ENCODE data around the gene CARD19.

CARD19 gene

DNA sequence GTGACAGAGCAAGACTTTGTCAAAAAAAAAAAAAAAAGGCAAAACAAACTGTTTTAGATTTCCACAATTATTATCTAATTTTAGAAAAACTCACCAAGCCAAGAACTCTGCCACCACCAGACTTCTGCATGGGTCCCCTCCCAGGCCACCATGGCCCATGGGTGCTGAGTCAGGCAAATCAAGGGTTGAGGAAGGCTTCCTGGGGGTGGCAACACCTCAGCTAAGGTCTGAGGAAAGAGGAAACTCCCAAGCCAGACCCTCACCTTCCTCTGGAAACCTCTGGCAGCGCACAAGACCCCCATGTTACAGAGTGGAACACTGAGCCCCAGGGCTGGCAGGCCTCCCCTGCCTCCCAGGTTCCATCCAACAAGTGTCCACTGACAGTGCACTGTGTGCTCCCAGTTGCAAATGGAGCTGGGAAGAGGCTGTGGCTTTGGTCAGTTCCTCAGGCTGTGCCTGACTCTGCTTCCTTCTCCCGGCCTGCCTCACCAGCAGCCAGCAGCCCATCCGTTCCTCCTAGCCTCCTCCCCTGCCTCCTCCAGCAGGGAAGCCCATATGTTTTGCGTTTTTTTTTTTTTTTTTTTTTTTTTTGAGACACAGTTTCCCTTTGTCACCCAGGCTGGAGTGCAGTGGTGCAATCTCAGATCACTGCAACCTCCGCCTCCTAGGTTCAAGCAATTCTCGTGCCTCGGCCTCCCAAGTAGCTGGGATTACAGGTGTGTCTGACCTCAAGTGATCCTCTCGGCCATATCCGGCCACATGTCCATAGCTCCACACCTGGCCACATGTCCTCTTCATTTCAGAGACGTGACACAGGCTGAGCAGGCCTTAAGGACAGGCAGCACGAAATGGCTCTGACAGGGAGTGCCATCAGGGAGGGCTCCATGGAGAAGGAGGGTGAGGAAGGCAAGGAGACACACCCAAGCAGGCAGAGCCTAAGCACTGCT lies 41.0 kb upstream of the CARD19 start:
- TF ChIP-seq TEAD4 (IDR thresholded peaks at IDR 0.05): no peak
- TF ChIP-seq, protein P1, sequence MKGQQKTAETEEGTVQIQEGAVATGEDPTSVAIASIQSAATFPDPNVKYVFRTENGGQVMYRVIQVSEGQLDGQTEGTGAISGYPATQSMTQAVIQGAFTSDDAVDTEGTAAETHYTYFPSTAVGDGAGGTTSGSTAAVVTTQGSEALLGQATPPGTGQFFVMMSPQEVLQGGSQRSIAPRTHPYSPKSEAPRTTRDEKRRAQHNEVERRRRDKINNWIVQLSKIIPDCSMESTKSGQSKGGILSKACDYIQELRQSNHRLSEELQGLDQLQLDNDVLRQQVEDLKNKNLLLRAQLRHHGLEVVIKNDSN (IDR thresholded peaks at IDR 0.05): no peak
- TF ChIP-seq NFIC (IDR thresholded peaks at IDR 0.05): no peak
- no peak for TF ChIP-seq CREB1 (IDR thresholded peaks at IDR 0.05; ENCODE audit: low read depth)
- no peak for TF ChIP-seq EP300 (IDR thresholded peaks at IDR 0.05; ENCODE audit: borderline replicate concordance)
- TF ChIP-seq TAF1 (IDR thresholded peaks at IDR 0.05; ENCODE audit: low read depth): no peak
- no peak for TF ChIP-seq CEBPB (IDR thresholded peaks at IDR 0.05)
- TF ChIP-seq RAD21 (IDR thresholded peaks at IDR 0.05; ENCODE audit: low read depth): no peak
- TF ChIP-seq REST (IDR thresholded peaks at IDR 0.05; ENCODE audit: low read depth): no peak
- TF ChIP-seq ZBTB7A (IDR thresholded peaks at IDR 0.05; ENCODE audit: low read depth): no peak
- no peak for TF ChIP-seq TCF12 (IDR thresholded peaks at IDR 0.05; ENCODE audit: low read depth)
- no peak for TF ChIP-seq YY1 (IDR thresholded peaks at IDR 0.05; ENCODE audit: low read depth)
- no peak for TF ChIP-seq MAX (IDR thresholded peaks at IDR 0.05)
- TF ChIP-seq FOXM1 (IDR thresholded peaks at IDR 0.05; ENCODE audit: borderline replicate concordance, low read depth): no peak
- no peak for TF ChIP-seq EGR1 (IDR thresholded peaks at IDR 0.05)

DNA sequence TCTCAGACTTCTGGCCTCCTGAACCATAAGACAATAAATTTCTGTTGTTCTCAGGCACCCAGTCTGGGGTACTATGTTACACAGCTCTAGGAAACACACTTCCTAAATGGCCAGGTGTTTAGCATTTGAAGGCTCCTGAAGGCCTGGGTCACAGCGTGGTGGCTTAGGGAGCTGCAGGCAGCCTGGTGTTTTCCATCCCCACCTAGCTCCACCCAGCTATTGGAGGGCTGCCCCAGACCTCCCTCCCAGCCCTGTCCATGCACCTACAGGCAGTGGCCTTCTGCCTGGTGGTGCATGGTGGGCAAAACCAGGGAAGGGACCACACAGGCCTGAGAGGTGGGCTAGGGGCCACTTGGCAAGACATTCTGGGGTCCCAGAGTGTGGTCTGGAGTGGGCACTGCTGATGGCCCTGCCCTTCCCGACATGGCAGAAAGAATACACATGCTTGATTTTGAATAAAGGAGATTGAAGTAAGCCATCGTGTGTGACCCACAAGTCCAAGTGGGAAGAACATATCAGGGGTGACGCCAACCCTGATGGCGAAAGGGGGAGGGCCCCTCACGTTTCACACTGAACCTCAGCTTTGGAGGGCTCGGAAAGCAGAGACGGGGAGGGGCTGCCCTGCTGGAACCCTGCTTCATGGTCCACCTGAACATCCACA lies 38.8 kb upstream of the CARD19 start:
- no peak for TF ChIP-seq RAD21 (IDR thresholded peaks at IDR 0.05; ENCODE audit: low read depth)
- no peak for TF ChIP-seq CREB1 (IDR thresholded peaks at IDR 0.05; ENCODE audit: low read depth)
- no peak for TF ChIP-seq NFIC (IDR thresholded peaks at IDR 0.05)
- TF ChIP-seq EP300 (IDR thresholded peaks at IDR 0.05; ENCODE audit: borderline replicate concordance): no peak
- TF ChIP-seq, protein P1 (IDR thresholded peaks at IDR 0.05): no peak
- no peak for TF ChIP-seq FOXM1 (IDR thresholded peaks at IDR 0.05; ENCODE audit: borderline replicate concordance, low read depth)
- no peak for TF ChIP-seq REST (IDR thresholded peaks at IDR 0.05; ENCODE audit: low read depth)
- no peak for TF ChIP-seq ZBTB7A (IDR thresholded peaks at IDR 0.05; ENCODE audit: low read depth)
- TF ChIP-seq TCF12 (IDR thresholded peaks at IDR 0.05; ENCODE audit: low read depth): no peak
- TF ChIP-seq CEBPB (IDR thresholded peaks at IDR 0.05): no peak
- no peak for TF ChIP-seq EGR1 (IDR thresholded peaks at IDR 0.05)
- TF ChIP-seq YY1 (IDR thresholded peaks at IDR 0.05; ENCODE audit: low read depth): no peak
- TF ChIP-seq MAX (IDR thresholded peaks at IDR 0.05): no peak
- no peak for TF ChIP-seq TAF1 (IDR thresholded peaks at IDR 0.05; ENCODE audit: low read depth)
- TF ChIP-seq TEAD4 (IDR thresholded peaks at IDR 0.05): no peak

DNA sequence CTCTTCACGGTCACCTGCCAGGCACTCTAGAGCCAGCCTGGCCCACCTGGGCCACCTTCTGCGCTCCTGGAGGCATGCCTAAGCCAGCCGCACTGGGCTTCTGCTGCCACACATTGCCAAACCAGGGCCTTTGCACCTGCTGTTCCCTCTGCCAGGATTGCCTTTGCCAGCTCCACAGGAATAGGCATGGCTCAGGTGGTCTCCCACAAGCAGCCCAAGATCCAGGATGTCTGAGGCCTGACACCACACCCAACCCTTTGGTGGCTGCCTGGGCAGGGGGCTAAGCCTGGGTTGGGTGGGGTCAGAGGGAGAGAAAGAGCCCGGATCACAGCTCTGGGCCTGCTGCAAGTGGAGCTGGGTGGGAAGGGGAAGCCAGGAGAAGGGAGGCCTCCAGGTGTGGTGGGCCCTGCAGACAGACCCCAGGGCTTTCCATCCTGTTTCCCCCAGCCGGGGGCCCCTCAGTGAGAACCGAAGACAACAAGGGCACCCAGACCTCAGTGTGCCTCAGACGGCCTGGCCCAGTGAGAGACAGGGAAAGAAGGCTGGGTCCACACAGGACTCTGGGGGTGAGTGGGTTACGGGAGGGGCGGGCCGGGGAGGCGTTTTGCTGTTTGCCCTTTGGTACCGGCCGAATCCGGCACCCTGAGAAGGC lies 38.2 kb upstream of the CARD19 start:
- TF ChIP-seq CREB1 (IDR thresholded peaks at IDR 0.05; ENCODE audit: low read depth) (no peak), CEBPB (IDR thresholded peaks at IDR 0.05) (no peak), RAD21 (IDR thresholded peaks at IDR 0.05; ENCODE audit: low read depth) (no peak), EGR1 (IDR thresholded peaks at IDR 0.05) (no peak), TCF12 (IDR thresholded peaks at IDR 0.05; ENCODE audit: low read depth) (no peak), FOXM1 (IDR thresholded peaks at IDR 0.05; ENCODE audit: borderline replicate concordance, low read depth) (no peak), ZBTB7A (IDR thresholded peaks at IDR 0.05; ENCODE audit: low read depth) (no peak), REST (IDR thresholded peaks at IDR 0.05; ENCODE audit: low read depth) (no peak), MAX (IDR thresholded peaks at IDR 0.05) (no peak), NFIC (IDR thresholded peaks at IDR 0.05) (no peak), YY1 (IDR thresholded peaks at IDR 0.05; ENCODE audit: low read depth) (no peak), TAF1 (IDR thresholded peaks at IDR 0.05; ENCODE audit: low read depth) (no peak)
- TF ChIP-seq, protein P1 (IDR thresholded peaks at IDR 0.05): no peak
